PC-9 (cell line): ENCODE data around the gene ENGASE.

Experiments used
- CTCF ChIP-seq: fragments of 200-600 bp; sonication (generic); conservative IDR thresholded peaks from 2 replicates; pipeline ENCODE4 v1.6.1; 2017; ENCODE audit warnings: mixed run types, antibody characterized with exemption, mild to moderate bottlenecking, moderate library complexity
- EZH2 ChIP-seq: fragments of 200-600 bp; sonication (generic); IDR thresholded peaks from 2 replicates; pipeline ENCODE4 v1.8.0; 2017; ENCODE audit warnings: antibody characterized with exemption, low read depth

GRCh38 chr17:79090443-79091225, 16.0 kb downstream of the ENGASE start:
- TF ChIP-seq EZH2 (no peak), CTCF (no peak)
